Epithelial cell of proximal tubule (primary cell): ENCODE data around the gene EVA1A. TPM values are rescaled to one million over a fixed set of nuclear protein-coding genes. Genes with fewer than 3 reads are reported as not detected.

Experiments
- DNase-seq: peaks from one replicate; pipeline ENCODE4 v3.0.0-alpha.2; 2011; ENCODE audit warnings: low read depth
- H3K4me3 ChIP-seq: 2 replicates; pipeline ENCODE4 v1.5.1; 2011; ENCODE audit warnings: low read depth, mild to moderate bottlenecking, low read length
- CTCF ChIP-seq: conservative IDR thresholded peaks from 2 replicates; pipeline ENCODE4 v1.5.1; 2012; ENCODE audit warnings: low read depth, mild to moderate bottlenecking, low read length
- total RNA-seq: library from RNA; depleted of rRNA; stranded (reverse); fragments of >200 nt; gene quantifications from 2 replicates; pipeline ENCODE4 v1.2.3, GENCODE V29; 2015

EVA1A gene
- total RNA-seq, 1 donor from 2014 or later = 67.0 TPM

DNA sequence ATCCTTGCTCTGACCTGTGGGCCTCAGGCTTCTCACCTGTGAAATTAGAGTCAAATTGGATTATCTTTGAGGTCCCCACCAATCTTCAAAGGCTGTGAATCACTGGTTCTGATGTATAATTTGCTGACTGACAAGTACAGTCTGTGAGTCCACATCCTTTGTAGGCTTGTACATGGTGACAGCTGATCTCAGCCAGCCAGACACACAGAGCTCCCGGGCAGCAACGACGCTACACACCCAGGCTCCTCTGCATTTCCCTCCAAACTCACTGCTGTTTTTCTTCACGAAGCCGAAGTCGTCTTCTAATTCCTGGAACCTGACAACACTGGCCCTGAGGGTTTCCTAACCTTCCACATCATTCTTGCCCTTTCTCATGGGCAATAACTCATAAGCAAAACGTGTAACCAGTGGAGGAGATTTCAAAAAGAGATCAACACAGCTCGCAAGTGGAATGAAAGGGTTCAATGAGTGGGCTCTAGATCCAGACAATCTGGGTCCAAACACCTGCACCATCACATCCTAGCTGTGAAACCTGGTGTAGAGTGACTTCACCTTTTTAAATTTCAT, 37.9 kb upstream of the EVA1A start:
- no peak for DNase-seq
- H3K4me3 ChIP-seq = no peak overlapping the region
- no peak for TF ChIP-seq CTCF

GRCh38 chr2:75597949-75598348, 37.2 kb upstream of the EVA1A start:
- no peak for DNase-seq

DNA sequence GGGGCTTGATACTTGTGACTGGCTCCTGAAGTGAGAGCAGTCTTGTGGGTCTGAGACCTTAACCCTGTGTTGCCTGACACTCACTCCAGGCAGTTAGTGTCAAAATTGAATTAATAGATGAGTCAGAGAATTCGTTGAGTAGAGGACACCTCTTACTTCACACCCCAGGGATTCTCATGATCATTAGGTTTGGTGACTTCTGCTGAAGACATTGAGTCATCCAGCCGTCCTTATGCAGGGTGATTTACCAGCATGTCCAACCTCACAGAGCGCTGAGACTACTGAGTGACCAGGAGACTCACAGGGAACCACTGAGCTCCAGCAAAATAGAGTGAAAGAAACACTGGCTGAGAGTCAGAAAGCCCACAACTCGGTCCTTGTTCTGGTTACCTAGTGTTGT, 36.0 kb upstream of the EVA1A start:
- no peak for DNase-seq
- TF ChIP-seq CTCF = no peak
- H3K4me3 ChIP-seq = no peak overlapping the region

More at GRCh38 chr2:75597949-75598348, 37.2 kb upstream of the EVA1A start:
- no peak for TF ChIP-seq CTCF
- H3K4me3 ChIP-seq = no peak overlapping the region

GRCh38 chr2:75595541-75596395, 35.0 kb upstream of the EVA1A start:
- H3K4me3 ChIP-seq = no peak overlapping the region
- no peak for TF ChIP-seq CTCF
- no peak for DNase-seq

GRCh38 chr2:75594596-75594995, 33.9 kb upstream of the EVA1A start:
- no peak for DNase-seq
- H3K4me3 ChIP-seq = no peak overlapping the region
- no peak for TF ChIP-seq CTCF

GRCh38 chr2:75592888-75593287, 32.1 kb upstream of the EVA1A start:
- no peak for TF ChIP-seq CTCF
- H3K4me3 ChIP-seq = no peak overlapping the region
- no peak for DNase-seq
